Spleen (tissue), 11 donors: ENCODE results near the gene EEF1AKMT4. TPM values are rescaled to one million over a fixed set of nuclear protein-coding genes. Genes with fewer than 3 reads are reported as not detected.

Experiments used
- DNase-seq: peaks from one replicate; pipeline ENCODE4 v3.0.0-alpha.2; 2020
- H3K27ac ChIP-seq, 8 donors: fragments of 200-600 bp; sonication (generic) in 7 of 8; 1 replicate in 4 of 8; 2 replicates in 4 of 8; pipeline versions ENCODE4 v1.5.0 to v1.8.0; 2016 to 2021; ENCODE audit warnings: inconsistent platforms in 4 of 8, mild to moderate bottlenecking in 4 of 8, moderate library complexity in 1 of 8
- H3K27me3 ChIP-seq, 7 donors: fragments of 200-600 bp; sonication (generic) in 6 of 7; replicated peaks in 1 of 7; 1 replicate in 4 of 7; 2 replicates in 3 of 7; pipeline versions ENCODE4 v1.5.0 to v1.8.0; 2016 to 2021; ENCODE audit warnings: inconsistent platforms in 3 of 7, mild to moderate bottlenecking in 1 of 7
- H3K36me3 ChIP-seq, 6 donors: fragments of 200-600 bp; sonication (generic) in 5 of 6; 1 replicate in 4 of 6; 2 replicates in 2 of 6; pipeline versions ENCODE4 v1.5.0 to v1.8.0; 2016 to 2021; ENCODE audit warnings: inconsistent platforms in 2 of 6
- H3K4me1 ChIP-seq, 6 donors: fragments of 200-600 bp; sonication (generic) in 5 of 6; 1 replicate in 3 of 6; 2 replicates in 3 of 6; pipeline versions ENCODE4 v1.5.0 to v1.8.0; 2016 to 2021; ENCODE audit warnings: inconsistent platforms in 3 of 6
- H3K4me3 ChIP-seq, 8 donors: fragments of 200-600 bp; sonication (generic) in 7 of 8; 1 replicate in 4 of 8; 2 replicates in 4 of 8; pipeline versions ENCODE4 v1.5.0 to v1.8.0; 2016 to 2021; ENCODE audit warnings: inconsistent platforms in 4 of 8, mild to moderate bottlenecking in 4 of 8, moderate library complexity in 2 of 8
- H3K9me3 ChIP-seq, 8 donors: fragments of 200-600 bp; sonication (generic) in 7 of 8; 1 replicate in 4 of 8; 2 replicates in 4 of 8; pipeline versions ENCODE4 v1.5.0 to v1.8.0; 2016 to 2021; ENCODE audit warnings: inconsistent platforms in 4 of 8
- CTCF ChIP-seq, 11 experiments: fragments of 200-600 bp in 7 of 11; fragments of 450-650 bp in 4 of 11; sonication (generic) in 4 of 11; IDR thresholded peaks in 8 of 11; conservative IDR thresholded peaks in 3 of 11; 1 replicate in 7 of 11; 2 replicates in 4 of 11; pipeline versions ENCODE4 v1.4.0 to v1.8.0; 2016 to 2021; ENCODE audit warnings: antibody characterized with exemption in 11 of 11, inconsistent platforms in 4 of 11, mild to moderate bottlenecking in 1 of 11
- POLR2A ChIP-seq, 3 donors: fragments of 450-650 bp; IDR thresholded peaks; one replicate each; pipeline ENCODE4 v1.5.1; 2017; ENCODE audit warnings: antibody characterized with exemption in 3 of 3, mild to moderate bottlenecking in 1 of 3
- POLR2AphosphoS5 ChIP-seq, 3 donors: sonication (generic); formaldehyde crosslinking; IDR thresholded peaks; one replicate each; pipeline ENCODE4 v1.5.1; 2017; ENCODE audit warnings: antibody characterized with exemption in 3 of 3
- WGBS, 5 donors: extraction: QIAGEN DNeasy Blood & Tissue Kit in 3 of 5; methylation state at CpG; one replicate each; pipeline versions ENCODE4 v1.1.5 to v1.1.7; 2013 to 2018; 5-methylcytosine and 5-hydroxymethylcytosine counted together
- intact Hi-C: fragments of 100-400 bp; cut with DNase I; formaldehyde crosslinking; loops from one replicate; pipeline ENCODE4 v1.15.0; 2023; ENCODE audit warnings: low total_unique reads
- polyA plus RNA-seq, 3 donors: library from polyadenylated mRNA; stranded (reverse); fragments of 200-250 nt; gene quantifications; one replicate each; pipeline ENCODE4 v1.2.1, GENCODE V29; 2013
- total RNA-seq, 7 donors: library from RNA; depleted of rRNA in 3 of 7; stranded (reverse); fragments of >200 nt in 3 of 7; fragmentation: NEBNext Ultra II Directional in 4 of 7; extraction: Animal tissue kit (Norgen Biotek cat#: 25700) in 4 of 7; gene quantifications; one replicate each; pipeline versions ENCODE4 v1.1.0 to v1.2.1, GENCODE V29; 2016 to 2021
- donor health status: healthy with polysubstance abuse.
- donor health status: DM: no; HTN: no; CAD: no; lungs with moderate emphysema.
- donor health status: DM: no; HTN: no; CAD: no.
- donor health status: Bipolar disorder and iron deficiency.
- donor health status: healthy.
- donor health status: DM: no; HTN: no; CAD: no.
- donor health status: DM: yes; HTN: yes; CAD: no.

EEF1AKMT4 gene
- total and polyA plus RNA-seq, 10 donors = 1.2 to 5.4 (median 3.1) TPM

GRCh38 chr3:184298759-184299487 is 49.5 kb downstream of the EEF1AKMT4 start, which contains the start of gene PSMD2:
PSMD2 (plus strand) TSS chr3:184299241; CDS start chr3:184299267, 26 bp downstream.
- DNase-seq = peak; percentile 99
- Histone ChIP-seq H3K4me1 (peaks cover 14 to 41% (median 26%) of the 10 kb centered on the region in 6 donors), H3K27me3 (no peaks in the 10 kb centered on the region), H3K4me3 (peak within 1 kb of the TSS; percentile 58 to 99 (median 88)), H3K9me3 (no peaks in the 10 kb centered on the region), H3K27ac (peak within 1 kb of the TSS; percentile 69 to 92 (median 88)), H3K36me3 (peaks cover 10 to 40% (median 36%) of the 10 kb centered on the region in 6 donors)
- TF ChIP-seq CTCF (IDR thresholded peaks at IDR 0.05 in 8 of 11, conservative IDR thresholded peaks at IDR 0.05 in 3 of 11) (peak in 2 of 11 experiments; percentile 16 to 28), POLR2AphosphoS5 (IDR thresholded peaks at IDR 0.05) (peak; percentile 92 to 96 (median 93)), POLR2A (IDR thresholded peaks at IDR 0.05) (peak in 2 of 3 donors; percentile 41 to 71)
- 0 to 1% (median 0%) methylated on average over 31 to 78 of the region's 78 CpGs for WGBS, 5 donors
- intact Hi-C loops = no loop called here

- no peak for DNase-seq
- 19 to 21% (median 20%) methylated on average over 26 to 29 of the region's 29 CpGs for WGBS, 5 donors
- Histone ChIP-seq H3K4me3 (peak overlapping the region; percentile 58 to 99 (median 88)), H3K36me3 (peaks cover 12 to 48% (median 44%) of the 10 kb centered on the region in 6 donors), H3K9me3 (no peaks in the 10 kb centered on the region), H3K27me3 (no peaks in the 10 kb centered on the region), H3K27ac (peak overlapping the region; percentile 24 to 92 (median 84)), H3K4me1 (peaks cover 14 to 41% (median 26%) of the 10 kb centered on the region in 6 donors)
- intact Hi-C loops = no loop called here
- TF ChIP-seq POLR2A (IDR thresholded peaks at IDR 0.05) = no peak
- TF ChIP-seq POLR2AphosphoS5 (IDR thresholded peaks at IDR 0.05) = no peak
- no peak for TF ChIP-seq CTCF (IDR thresholded peaks at IDR 0.05 in 8 of 11, conservative IDR thresholded peaks at IDR 0.05 in 3 of 11)
Measured at GRCh38 chr3:184299488-184300377, 50.3 kb downstream of the EEF1AKMT4 start.

GRCh38 chr3:184300378-184300720 is 50.9 kb downstream of the EEF1AKMT4 start:
- Histone ChIP-seq H3K27me3 (no peaks in the 10 kb centered on the region), H3K4me1 (peaks cover 14 to 41% (median 26%) of the 10 kb centered on the region in 6 donors), H3K36me3 (peaks cover 12 to 55% (median 50%) of the 10 kb centered on the region in 6 donors), H3K4me3 (peak overlapping the region in 4 of 8 donors; percentile 75 to 99 (median 91)), H3K9me3 (no peaks in the 10 kb centered on the region), H3K27ac (no peak overlapping the region)
- TF ChIP-seq CTCF (IDR thresholded peaks at IDR 0.05 in 8 of 11, conservative IDR thresholded peaks at IDR 0.05 in 3 of 11) = no peak
- DNase-seq = no peak
- 68 to 83% (median 77%) methylated on average over 3 of the region's 3 CpGs for WGBS, 5 donors
- intact Hi-C loops = no loop called here
